AG04450 (cell line): ENCODE measurements around the gene PRDX1. TPM values are rescaled to one million over a fixed set of nuclear protein-coding genes. Genes with fewer than 3 reads are reported as not detected.

Experiments used
- CTCF ChIA-PET: fragments of 300-600, 350-600 bp; formaldehyde crosslinking; extraction: SDS; loops from one replicate; lab custom pipeline; 2022; ENCODE audit warnings: antibody characterized with exemption, inconsistent platforms; lab: Charles Lee
- POLR2A ChIA-PET: fragments of 350-600 bp; formaldehyde crosslinking; extraction: SDS; loops from one replicate; lab custom pipeline; 2021; ENCODE audit warnings: antibody characterized with exemption, inconsistent platforms; lab: Yijun Ruan, JAX
- DNase-seq: peaks from one replicate; pipeline ENCODE4 v3.0.0-alpha.2; 2011; ENCODE audit warnings: low read depth, low spot score
- H3K27ac ChIP-seq: one replicate; pipeline ENCODE4 v1.5.1; 2012; ENCODE audit warnings: low read depth, low read length, control low read depth
- H3K27me3 ChIP-seq: one replicate; pipeline ENCODE4 v1.6.0; 2012; ENCODE audit warnings: low read length; ENCODE audit not compliant: control insufficient read depth, insufficient read depth
- H3K4me3 ChIP-seq: 2 replicates; pipeline ENCODE4 v1.5.1; 2011; ENCODE audit warnings: mild to moderate bottlenecking, low read depth, low read length, control low read depth
- H3K9me3 ChIP-seq: 2 replicates; pipeline ENCODE4 v1.5.1; 2012; ENCODE audit warnings: low read length; ENCODE audit not compliant: control insufficient read depth, insufficient read depth
- polyA plus RNA-seq: library from polyadenylated mRNA; depleted of rRNA; stranded (reverse); fragments of >200 nt; gene quantifications from 2 replicates; pipeline ENCODE4 v1.2.3, GENCODE V29; 2011
- TF ChIP-seq, protein P1 (sequence below): IDR thresholded peaks from 2 replicates; pipeline ENCODE4 v1.5.1; 2011; ENCODE audit warnings: low read depth, low read length, control low read depth, inconsistent platforms

PRDX1 gene
- polyA plus RNA-seq, 1 experiment = 1,110 TPM

DNA sequence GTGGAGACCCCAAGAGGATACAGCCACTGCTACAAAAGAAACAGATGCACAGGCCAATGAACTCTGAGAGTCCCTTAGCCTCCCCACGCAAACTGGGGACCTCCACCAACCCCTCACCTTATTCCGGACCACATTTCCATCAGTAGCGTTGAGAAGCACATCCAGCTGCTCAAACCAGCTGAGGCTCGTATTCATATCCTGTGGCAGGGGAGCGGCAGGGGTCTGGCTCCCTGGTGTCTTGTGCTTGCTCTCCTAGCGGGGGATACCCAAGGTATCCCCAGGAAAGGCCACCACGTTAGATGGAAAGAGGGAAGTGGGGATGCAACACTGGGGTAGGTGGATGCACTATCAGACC, 22.3 kb downstream of the PRDX1 start:
- Histone ChIP-seq H3K9me3 (no peaks in the 10 kb centered on the region), H3K27me3 (no peaks in the 10 kb centered on the region), H3K4me3 (peak overlapping the region; percentile 87), H3K27ac (no peak overlapping the region)
- POLR2A ChIA-PET = interaction anchor here (0.8 to 4.4 kb wide), 6 partner anchors 8 to 196 kb away, joined by 3 to 66 read pairs (median 6); partner anchors contain the start of genes PRDX1, TESK2 and TOE1
- no peak for DNase-seq
- TF ChIP-seq, protein P1, sequence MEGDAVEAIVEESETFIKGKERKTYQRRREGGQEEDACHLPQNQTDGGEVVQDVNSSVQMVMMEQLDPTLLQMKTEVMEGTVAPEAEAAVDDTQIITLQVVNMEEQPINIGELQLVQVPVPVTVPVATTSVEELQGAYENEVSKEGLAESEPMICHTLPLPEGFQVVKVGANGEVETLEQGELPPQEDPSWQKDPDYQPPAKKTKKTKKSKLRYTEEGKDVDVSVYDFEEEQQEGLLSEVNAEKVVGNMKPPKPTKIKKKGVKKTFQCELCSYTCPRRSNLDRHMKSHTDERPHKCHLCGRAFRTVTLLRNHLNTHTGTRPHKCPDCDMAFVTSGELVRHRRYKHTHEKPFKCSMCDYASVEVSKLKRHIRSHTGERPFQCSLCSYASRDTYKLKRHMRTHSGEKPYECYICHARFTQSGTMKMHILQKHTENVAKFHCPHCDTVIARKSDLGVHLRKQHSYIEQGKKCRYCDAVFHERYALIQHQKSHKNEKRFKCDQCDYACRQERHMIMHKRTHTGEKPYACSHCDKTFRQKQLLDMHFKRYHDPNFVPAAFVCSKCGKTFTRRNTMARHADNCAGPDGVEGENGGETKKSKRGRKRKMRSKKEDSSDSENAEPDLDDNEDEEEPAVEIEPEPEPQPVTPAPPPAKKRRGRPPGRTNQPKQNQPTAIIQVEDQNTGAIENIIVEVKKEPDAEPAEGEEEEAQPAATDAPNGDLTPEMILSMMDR = no peak
- CTCF ChIA-PET = interaction anchor here (0.8 to 2.4 kb wide), 5 partner anchors 10 to 485 kb away, joined by 3 to 10 read pairs (median 6); partner anchors contain the start of genes MUTYH and TOE1

DNA sequence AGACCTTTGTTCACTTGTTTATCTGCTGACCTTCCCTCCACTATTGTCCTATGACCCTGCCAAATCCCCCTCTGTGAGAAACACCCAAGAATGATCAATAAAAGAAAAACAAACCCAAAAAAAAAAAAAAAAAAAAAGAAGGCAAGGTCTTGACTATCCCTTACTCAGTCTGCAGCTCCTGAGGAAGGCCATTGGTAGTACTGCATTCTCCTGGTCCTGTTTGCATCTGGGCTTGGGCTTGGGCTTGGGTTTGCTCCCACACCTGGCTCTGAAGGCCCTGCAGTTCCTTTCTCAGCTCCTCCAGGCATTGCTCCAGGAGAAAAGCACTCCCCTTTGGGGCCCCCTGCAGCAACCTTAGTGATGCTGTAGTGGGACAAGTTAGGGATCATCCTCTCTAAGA, 23.4 kb downstream of the PRDX1 start:
- POLR2A ChIA-PET = interaction anchor here (0.6 to 4.4 kb wide), 3 partner anchors 23 to 66 kb away, joined by 8 to 66 read pairs (median 9); partner anchors contain the start of gene PRDX1
- no peaks in the 10 kb centered on the region for H3K9me3 ChIP-seq
- CTCF ChIA-PET = interaction anchor here (0.7 to 2.0 kb wide), 3 partner anchors 9 to 484 kb away, joined by 3 to 6 read pairs (median 4); no protein-coding TSS in a partner anchor
- TF ChIP-seq, protein P1 = no peak
- H3K4me3 ChIP-seq = no peak overlapping the region
- no peak overlapping the region for H3K27ac ChIP-seq
- H3K27me3 ChIP-seq = no peaks in the 10 kb centered on the region
- no peak for DNase-seq

GRCh38 chr1:45493116-45493697, 28.5 kb downstream of the PRDX1 start:
- ChIA-PET CTCF (interaction anchor here (0.6 to 10.0 kb wide), 35 partner anchors 8 to 766 kb away, joined by 3 to 456 read pairs (median 5); partner anchors contain the start of genes HECTD3, MUTYH, TOE1 and UROD), POLR2A (interaction anchor here (0.6 to 5.2 kb wide), 6 partner anchors 28 to 481 kb away, joined by 3 to 33 read pairs (median 3); partner anchors contain the start of genes MUTYH, PRDX1, TOE1 and UROD)
- TF ChIP-seq, protein P1 = peak; percentile 64
- H3K9me3 ChIP-seq = no peaks in the 10 kb centered on the region; the same call in 1 of the 2 replicates
- no peak for DNase-seq
- H3K27ac ChIP-seq = no peak overlapping the region
- H3K4me3 ChIP-seq = no peak overlapping the region
- no peaks in the 10 kb centered on the region for H3K27me3 ChIP-seq

DNA sequence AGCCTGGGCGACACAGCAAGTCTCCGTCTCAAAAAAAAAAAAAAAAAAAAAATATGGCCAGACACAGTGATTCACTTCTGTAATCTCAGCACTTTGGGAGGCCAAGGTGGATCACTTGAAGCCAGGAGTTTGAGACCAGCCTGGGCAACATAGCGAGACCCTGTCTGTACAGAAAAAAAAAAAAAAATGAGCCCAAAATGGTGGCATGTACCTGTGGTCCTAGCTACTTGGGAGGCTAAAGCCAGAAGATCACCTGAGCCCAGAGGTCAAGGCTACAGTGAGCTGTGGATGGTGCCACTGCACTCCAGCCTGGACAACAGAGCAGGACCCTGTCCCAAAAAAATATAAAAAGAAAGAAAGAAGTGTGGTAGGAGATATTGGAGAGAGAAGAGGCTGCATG, 29.0 kb downstream of the PRDX1 start:
- POLR2A ChIA-PET = interaction anchor here (0.7 to 5.2 kb wide), 5 partner anchors 29 to 481 kb away, joined by 3 to 33 read pairs (median 3); partner anchors contain the start of genes MUTYH, PRDX1, TOE1 and UROD
- no peaks in the 10 kb centered on the region for H3K27me3 ChIP-seq
- TF ChIP-seq, protein P1 = no peak
- no peak overlapping the region for H3K4me3 ChIP-seq
- CTCF ChIA-PET = interaction anchor here (0.7 to 10.0 kb wide), 32 partner anchors 9 to 1046 kb away, joined by 3 to 456 read pairs (median 5); partner anchors contain the start of genes HECTD3, MUTYH, TOE1 and UROD
- no peak for DNase-seq
- no peak overlapping the region for H3K27ac ChIP-seq
- H3K9me3 ChIP-seq = no peaks in the 10 kb centered on the region; the same call in 1 of the 2 replicates
